RWPE1 (cell line): ENCODE results near the gene GSC2.

Experiments
- CTCF ChIA-PET: fragments of 350-600 bp; sonication (Branson Sonifier 250); formaldehyde crosslinking; extraction: SDS; loops from one replicate; lab custom pipeline; 2021; lab: Yijun Ruan, JAX
- POLR2A ChIA-PET: fragments of 400-600 bp; formaldehyde crosslinking; extraction: SDS; loops from one replicate; lab custom pipeline; 2020; ENCODE audit warnings: antibody characterized with exemption; ENCODE audit not compliant: low non-redundant PET; lab: Yijun Ruan, JAX
- DNase-seq: peaks from one replicate; pipeline ENCODE4 v3.0.0; 2012; ENCODE audit warnings: low spot score
- H3K27ac ChIP-seq: fragments of 450-650 bp; 2 replicates; pipeline ENCODE4 v1.5.1; 2017
- CTCF ChIP-seq: fragments of 450-650 bp; conservative IDR thresholded peaks from 2 replicates; pipeline ENCODE4 v1.5.1; 2017; ENCODE audit warnings: low read depth, mild to moderate bottlenecking

Gene GSC2

GRCh38 chr22:19175602-19176174 is 25.6 kb upstream of the GSC2 start:
- CTCF ChIA-PET, result interaction anchor here (0.5 kb wide), 1 partner anchor 90 kb away, joined by 4 read pairs; no protein-coding TSS in a partner anchor

GRCh38 chr22:19175026-19175601 is 25.0 kb upstream of the GSC2 start:
- POLR2A ChIA-PET, result interaction anchor here (0.6 to 1.1 kb wide), 3 partner anchors 31 to 116 kb away, joined by 3 to 5 read pairs (median 3); partner anchors contain the start of genes CLTCL1 and ESS2
- TF ChIP-seq CTCF, result no peak
- peak overlapping the region; percentile 96 for H3K27ac ChIP-seq
- DNase-seq, result no peak
- CTCF ChIA-PET, result interaction anchor here (0.5 kb wide), 1 partner anchor 89 kb away, joined by 4 read pairs; no protein-coding TSS in a partner anchor

More at GRCh38 chr22:19175602-19176174, 25.6 kb upstream of the GSC2 start:
- peak overlapping the region; percentile 96 for H3K27ac ChIP-seq
- POLR2A ChIA-PET, result no interaction called here
- no peak for TF ChIP-seq CTCF
- no peak for DNase-seq

- peak overlapping the region; percentile 96 for H3K27ac ChIP-seq
- no peak for TF ChIP-seq CTCF
- CTCF ChIA-PET, result interaction anchor here (0.6 kb wide), 1 partner anchor 21 kb away, joined by 3 read pairs; no protein-coding TSS in a partner anchor
- POLR2A ChIA-PET, result interaction anchor here (0.6 to 1.1 kb wide), 3 partner anchors 30 to 117 kb away, joined by 3 to 5 read pairs (median 3); partner anchors contain the start of genes CLTCL1 and ESS2
- peak; percentile 17 for DNase-seq
Measured at GRCh38 chr22:19174106-19175025, 24.3 kb upstream of the GSC2 start.

GRCh38 chr22:19173047-19174035 is 23.2 kb upstream of the GSC2 start:
- DNase-seq, result no peak
- ChIA-PET CTCF (interaction anchor here (0.6 kb wide), 1 partner anchor 20 kb away, joined by 3 read pairs; no protein-coding TSS in a partner anchor), POLR2A (no interaction called here)
- H3K27ac ChIP-seq, result peak overlapping the region; percentile 96
- no peak for TF ChIP-seq CTCF

- H3K27ac ChIP-seq, result peak overlapping the region; percentile 96
- CTCF ChIA-PET, result no interaction called here
- POLR2A ChIA-PET, result no interaction called here
Measured at GRCh38 chr22:19172213-19173046, 22.3 kb upstream of the GSC2 start.

More at GRCh38 chr22:19172213-19173046, 22.3 kb upstream of the GSC2 start:
- TF ChIP-seq CTCF, result no peak
- DNase-seq, result no peak
